GM18858 (cell line): Measurements from ENCODE around the gene TTC4.
A peak's percentile ranks its signal among the peaks of the same experiment; 100 is the strongest.
"Not testable (repeated sequence)": the region's sequence is repeated elsewhere in the genome, so short reads cannot be mapped to it uniquely, and the experiment has no call there.

Experiments
- ATAC-seq: cut with Tn5 transposase; IDR thresholded peaks from one replicate; pipeline ENCODE4 v1.9.1; 2021; ENCODE audit not compliant: unreplicated experiment

TTC4 gene

GRCh38 chr1:54745864-54746263, 30.2 kb downstream of the TTC4 start:
- ATAC-seq = no peak

DNA sequence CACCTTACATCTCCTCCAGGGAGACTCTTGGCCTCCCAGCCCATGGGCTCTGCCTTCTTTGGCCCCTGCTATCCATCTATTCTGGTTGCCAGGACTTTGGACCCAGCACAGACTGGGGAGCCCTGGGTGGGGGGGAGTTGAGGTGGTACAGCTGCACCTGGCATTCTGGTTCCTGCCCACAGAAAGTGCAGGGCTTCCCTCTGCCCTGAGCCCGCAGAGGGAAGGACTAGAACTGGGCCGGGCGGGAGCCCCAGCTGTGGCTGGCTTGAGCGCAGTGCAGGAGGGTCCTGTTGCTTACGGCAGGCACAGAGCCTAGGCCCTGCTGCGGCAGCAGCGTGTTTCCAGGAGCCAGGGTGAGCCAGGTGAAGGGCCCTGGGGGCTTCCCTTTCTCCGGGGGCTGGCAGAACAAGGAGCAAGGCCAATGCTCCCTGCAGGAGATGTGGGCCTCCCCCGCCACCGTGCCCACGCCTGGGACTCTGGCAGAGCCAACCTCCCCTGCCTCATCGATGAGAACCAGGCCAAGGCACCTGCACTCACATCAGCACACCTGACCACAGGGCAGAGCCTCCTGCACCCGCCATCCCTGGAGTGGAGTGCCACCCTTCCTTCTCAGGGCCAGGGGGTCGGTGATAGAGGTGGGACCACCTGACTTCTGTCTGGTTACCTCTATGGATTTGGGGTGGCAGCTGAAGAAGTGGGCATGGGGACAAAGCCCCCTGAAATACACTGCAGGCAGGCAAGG, 32.6 kb downstream of the TTC4 start:
- no peak for ATAC-seq

- ATAC-seq = no peak
These were observed 34.9 kb downstream of the TTC4 start for GRCh38 chr1:54750596-54750995.

- ATAC-seq = no peak
These were observed 35.8 kb downstream of the TTC4 start for GRCh38 chr1:54751426-54751825.

- no peak for ATAC-seq
These were observed 38.4 kb downstream of the TTC4 start for GRCh38 chr1:54754045-54754444.

- ATAC-seq = no peak
These were observed 39.0 kb downstream of the TTC4 start for GRCh38 chr1:54754486-54755285.

GRCh38 chr1:54757833-54758232, 42.2 kb downstream of the TTC4 start:
- ATAC-seq = no peak

GRCh38 chr1:54758678-54759348, 43.2 kb downstream of the TTC4 start:
- no peak for ATAC-seq

DNA sequence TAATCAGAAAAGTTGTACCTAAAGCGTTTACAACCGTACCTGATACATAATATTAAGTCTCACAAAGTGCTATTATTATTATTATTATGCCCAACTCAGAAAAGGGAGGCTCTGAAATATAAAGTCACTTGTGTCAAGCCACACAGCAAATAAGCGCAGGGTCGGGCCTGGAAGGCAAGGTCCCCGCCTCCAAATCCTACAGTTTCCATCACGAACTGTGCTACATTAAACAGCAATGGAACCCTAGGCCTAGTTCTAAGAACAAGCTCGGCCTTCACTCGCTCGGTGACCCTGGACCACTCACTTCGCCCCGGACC, 48.1 kb downstream of the TTC4 start:
- no peak for ATAC-seq

DNA sequence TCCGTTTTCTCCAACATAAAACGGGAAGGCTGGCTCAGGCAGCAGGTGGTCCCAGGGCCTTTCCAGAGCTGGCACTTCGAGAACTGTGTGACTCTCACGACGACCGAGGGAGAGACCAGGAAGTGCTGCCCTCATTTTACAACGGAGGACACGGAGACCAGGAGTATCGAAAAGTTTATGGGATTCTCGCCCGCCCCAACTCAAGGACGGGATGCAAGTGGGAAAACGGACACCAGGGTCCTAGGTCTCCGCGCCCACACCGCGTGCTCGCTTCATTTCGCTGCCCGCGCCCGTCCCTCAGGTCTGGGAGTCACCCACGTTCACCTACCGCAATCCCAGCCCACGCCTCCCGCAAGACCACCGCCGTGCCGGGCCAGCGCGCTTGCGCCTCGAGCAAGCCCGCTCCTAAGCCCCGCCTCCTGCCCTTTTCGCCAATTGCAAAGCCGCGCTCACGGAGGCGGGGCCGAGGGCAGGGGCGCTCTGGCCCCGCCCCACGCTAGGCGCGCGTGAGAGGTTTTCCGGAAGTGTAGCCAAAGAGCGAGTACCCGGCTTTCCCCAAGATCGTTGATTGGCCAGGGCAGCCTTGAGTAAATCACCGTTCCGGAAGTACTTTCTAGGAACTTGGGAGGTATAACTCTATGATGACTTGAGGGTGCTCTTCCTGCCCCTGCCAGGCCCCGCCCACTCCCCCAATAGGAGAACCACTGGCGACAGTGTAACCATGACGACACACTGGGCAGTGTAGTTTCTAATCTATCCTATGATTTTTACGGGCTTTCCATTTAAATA, 48.7 kb downstream of the TTC4 start, which contains the start of gene PARS2:
TSS of gene PARS2 (minus strand) at position 391 of the 789 bp plus-strand sequence. CDS start 5,362 bp downstream, outside the sequence.
- ATAC-seq = peak; percentile 89

DNA sequence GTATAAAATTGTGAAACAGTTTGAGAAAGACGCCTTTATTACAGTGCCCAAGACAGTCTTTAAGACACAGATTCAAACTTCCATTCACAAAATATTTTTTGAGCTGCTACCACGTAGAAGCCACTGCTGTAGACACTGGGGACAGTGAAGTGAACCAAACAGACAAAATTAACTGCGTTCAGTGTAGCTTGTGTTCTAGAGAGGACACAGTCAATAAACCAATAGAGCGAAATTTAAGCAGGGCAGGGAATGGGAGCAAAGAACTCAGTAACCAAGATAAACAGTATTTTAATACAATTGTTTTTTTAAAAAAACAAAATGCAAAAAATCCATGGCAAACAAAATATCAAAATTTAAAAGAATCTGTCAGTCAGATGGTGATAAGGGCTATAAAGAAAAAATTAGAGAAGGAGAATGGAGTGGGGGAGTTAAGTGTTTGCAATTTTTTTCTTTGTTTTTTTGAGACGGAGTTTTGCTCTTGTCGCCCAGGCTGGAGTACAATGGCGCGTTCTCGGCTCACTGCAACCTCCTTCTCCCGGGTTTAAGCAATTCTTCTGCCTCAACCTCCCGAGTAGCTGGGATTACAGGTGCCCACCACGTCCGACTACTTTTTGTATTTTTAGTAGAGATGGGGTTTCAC, 49.4 kb downstream of the TTC4 start:
- peak; percentile 19 for ATAC-seq

DNA sequence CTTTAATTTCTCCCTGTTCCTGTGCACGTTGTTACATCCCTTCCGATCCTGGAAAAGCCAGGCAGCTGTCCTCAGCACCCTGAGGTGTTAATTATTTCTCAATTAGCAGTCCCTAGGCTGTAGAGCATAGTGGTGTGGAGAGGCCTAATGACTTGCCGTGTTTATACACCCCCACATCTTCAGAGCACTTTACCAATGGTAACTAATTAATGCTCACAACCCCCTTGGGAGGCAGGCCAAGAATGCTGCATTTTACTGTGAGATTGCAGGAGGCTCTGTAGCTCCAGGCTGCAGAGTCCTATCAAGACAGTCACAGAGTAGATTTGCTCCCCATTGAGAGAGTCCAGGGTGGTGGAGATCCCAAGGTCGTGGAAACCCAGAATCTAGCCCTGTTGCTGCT, 51.1 kb downstream of the TTC4 start:
- no peak for ATAC-seq

DNA sequence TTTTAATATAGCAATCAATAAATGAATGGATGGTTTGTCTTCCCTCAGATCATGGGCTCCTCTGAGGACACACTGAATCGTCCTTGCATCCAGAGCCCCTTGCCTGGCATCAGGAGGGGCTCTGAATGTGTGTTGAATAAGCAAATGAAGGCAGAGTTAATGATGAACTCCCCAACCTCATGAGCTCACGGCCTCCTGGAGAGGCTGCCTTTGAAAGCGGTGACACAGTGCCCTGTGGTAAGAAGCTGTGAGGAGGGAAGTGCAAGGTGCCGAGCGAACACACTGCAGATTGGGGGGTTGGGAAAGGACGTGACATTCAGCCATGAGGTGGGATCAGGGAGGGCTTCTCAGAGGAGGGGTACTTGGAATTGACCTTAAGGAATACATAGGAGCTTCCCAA, 51.9 kb downstream of the TTC4 start:
- ATAC-seq = no peak

GRCh38 chr1:54768093-54768492, 52.4 kb downstream of the TTC4 start:
- ATAC-seq = no peak

- ATAC-seq = no peak
These were observed 57.3 kb downstream of the TTC4 start for GRCh38 chr1:54772951-54773350.

GRCh38 chr1:54774820-54775498, 59.3 kb downstream of the TTC4 start:
- no peak for ATAC-seq

DNA sequence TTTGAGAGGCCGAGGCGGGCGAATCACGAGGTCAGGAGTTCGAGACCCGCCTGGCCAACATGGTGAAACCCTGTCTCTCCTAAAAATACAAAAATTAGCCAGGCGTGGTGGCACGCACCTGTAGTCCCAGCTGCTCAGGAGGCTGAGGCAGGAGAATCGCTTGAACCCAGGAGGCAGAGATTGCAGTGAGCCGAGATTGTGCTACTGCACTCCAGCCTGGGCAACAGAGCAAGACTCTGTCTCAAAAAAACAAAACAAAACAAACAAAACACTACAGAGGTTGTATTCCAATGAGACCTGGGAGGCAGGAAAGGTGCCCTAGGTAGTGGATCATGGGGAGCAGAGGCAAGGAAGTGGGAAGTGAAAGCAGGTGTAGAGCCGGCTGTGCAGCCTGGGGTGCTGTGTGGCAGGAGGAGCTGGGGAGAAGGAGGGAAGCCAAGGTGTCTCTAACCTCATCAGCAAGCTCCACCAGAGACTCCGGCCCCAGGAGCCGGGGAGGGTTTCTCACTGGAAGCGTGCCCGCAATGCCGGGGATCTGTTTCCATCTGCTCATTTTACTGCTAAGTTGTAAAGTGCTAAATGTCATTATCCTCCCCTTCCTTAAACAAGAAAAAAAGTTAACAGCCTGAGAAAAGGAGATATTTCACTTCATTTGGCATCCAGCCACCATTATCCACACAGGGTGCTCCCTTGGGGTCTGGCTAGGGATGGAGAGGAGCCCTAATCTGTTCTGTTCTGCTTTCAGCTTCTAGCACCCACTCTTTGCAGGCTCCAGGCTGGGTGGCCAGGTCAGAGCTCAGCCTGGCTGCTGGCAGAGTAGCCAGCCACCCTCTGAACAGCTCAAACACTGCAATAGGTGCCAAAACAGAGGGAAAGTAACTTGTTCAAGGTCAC, 60.4 kb downstream of the TTC4 start:
- not testable (repeated sequence) for ATAC-seq

DNA sequence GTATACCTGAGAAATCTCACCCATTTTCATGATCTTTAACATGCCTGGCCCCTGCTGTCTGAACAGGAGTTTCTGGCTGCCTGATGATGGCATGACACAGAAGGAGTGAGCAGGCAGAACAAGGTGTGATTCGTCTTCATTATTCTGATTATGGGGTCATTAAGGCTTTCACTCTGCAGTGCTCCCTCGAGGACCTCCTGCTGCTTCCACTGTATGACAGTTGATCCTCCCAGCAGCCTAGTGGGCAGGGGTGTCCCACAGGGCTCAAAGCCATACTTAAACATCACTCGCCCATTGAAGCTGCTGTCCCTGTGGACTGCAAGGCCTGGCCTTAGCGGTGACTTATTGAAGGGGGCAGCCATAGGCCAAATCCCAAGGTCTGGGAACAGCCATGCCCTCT, 61.4 kb downstream of the TTC4 start:
- ATAC-seq = no peak

DNA sequence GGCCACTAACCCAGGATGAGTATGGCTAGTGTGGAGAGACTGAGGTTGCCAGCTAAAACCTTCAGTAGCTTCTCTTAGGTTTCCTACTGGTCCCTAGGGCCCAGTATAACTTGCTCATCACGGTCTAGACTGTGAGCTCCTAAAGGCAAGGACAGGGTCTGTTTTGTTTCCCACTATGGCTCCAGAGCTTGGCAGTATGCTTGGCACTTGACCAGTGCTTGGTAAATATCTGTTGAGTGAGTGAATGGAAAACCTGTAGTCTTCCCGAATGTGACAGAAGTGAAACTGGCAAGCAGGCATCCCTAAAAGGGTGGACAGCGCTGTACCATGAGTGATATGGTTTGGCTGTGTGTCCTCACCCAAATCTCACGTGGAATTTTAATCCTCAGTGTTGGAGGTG, 61.8 kb downstream of the TTC4 start:
- no peak for ATAC-seq
